Measurements from ENCODE around the gene KDM4C.

KDM4C gene

GRCh38 chr9:6909181-6909580 lies 151.4 kb downstream of the KDM4C start:
- no peak for DNase-seq

DNA sequence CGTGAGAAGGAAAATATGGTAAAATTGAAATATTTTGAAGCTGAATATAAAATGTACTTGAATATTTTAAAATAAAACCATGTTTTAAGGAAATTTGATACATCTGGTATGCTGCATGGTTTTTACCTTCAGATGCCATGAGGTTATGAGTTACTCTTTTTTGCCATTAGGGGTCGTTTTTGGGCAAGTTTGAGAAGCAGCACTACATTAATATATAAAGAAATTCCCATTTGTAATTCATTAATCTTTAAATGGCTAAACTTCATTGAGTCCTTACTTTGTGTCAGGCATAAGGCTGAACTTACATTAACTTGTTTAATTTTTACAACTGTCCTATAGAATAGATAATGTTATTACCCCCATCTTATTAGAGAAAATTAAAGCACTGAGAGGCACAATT lies 152.3 kb downstream of the KDM4C start:
- DNase-seq = no peak

- DNase-seq = no peak
Measured at GRCh38 chr9:6910497-6910896, 152.7 kb downstream of the KDM4C start.

- DNase-seq = no peak
Measured at GRCh38 chr9:6911901-6912638, 154.3 kb downstream of the KDM4C start.

DNA sequence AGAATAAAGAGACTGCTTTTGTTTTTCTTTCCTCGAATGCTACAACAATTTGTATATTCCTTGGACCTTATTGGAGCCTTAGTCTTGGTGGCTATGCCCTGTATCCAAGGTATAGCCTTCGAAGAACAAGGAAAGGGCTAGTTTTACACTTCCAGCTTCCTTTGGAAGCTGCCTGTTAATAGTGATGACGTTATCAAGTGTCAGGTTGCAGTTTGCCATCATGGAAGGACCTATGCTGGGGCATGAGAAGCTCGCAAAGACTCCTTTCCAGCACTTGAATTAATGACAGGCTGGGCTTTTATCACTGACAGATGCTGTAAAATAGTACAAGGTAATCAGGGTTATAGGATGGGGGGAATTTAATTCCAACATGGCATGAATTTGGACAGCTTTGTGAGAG lies 157.9 kb downstream of the KDM4C start:
- DNase-seq = no peak

GRCh38 chr9:6917162-6917561 lies 159.4 kb downstream of the KDM4C start:
- no peak for DNase-seq

GRCh38 chr9:6920041-6920440 lies 162.3 kb downstream of the KDM4C start:
- DNase-seq = no peak

GRCh38 chr9:6921315-6921714 lies 163.5 kb downstream of the KDM4C start:
- no peak for DNase-seq

DNA sequence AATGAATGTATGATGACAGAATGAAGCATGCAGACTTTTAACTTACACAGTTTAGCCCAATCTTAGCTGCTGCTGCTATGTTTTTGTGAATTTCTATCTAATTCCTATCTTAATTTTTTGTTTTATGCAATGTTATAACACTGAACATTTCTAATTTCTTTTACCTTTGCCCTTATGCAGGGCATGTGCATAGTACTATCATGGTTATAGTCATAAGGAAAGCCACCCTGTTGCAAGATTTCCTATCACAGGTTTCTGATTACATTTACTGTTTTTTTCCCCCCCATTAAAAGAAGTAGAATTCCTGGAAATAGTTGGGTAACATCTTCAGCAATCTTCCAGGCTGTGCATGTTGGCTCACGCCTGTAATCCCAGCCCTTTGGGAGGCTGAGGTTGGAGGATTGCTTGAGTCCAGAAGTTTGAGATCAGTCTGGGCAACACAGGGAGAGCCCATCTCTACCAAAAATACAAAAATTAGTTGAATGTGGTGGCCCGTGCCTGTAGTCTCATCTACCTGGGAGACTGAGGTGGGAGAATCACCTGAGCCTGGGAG lies 164.4 kb downstream of the KDM4C start:
- DNase-seq = no peak

- no peak for DNase-seq
Measured at GRCh38 chr9:6922680-6923079, 164.9 kb downstream of the KDM4C start.

DNA sequence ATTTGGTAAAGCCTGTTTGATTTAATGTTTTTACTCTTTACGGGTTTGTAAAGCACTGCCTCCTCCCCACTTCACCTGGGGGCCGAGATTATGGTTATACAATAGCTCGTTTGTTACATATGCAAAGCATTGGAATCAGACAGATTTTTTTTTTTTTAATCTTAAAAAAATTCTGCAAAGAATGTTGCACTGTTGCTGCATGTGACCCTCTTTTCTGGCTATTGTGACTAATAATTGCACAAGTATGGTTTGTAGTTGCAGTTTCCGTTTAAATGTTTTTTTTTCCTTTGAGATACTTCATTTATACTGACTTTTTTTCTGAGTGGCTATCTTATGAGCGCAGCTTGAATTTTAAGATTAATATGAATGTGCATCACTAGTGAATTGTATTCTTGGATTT lies 165.3 kb downstream of the KDM4C start:
- DNase-seq = no peak

- DNase-seq = no peak
Measured at GRCh38 chr9:6924149-6924548, 166.4 kb downstream of the KDM4C start.

- no peak for DNase-seq
Measured at GRCh38 chr9:6924988-6925563, 167.3 kb downstream of the KDM4C start.

DNA sequence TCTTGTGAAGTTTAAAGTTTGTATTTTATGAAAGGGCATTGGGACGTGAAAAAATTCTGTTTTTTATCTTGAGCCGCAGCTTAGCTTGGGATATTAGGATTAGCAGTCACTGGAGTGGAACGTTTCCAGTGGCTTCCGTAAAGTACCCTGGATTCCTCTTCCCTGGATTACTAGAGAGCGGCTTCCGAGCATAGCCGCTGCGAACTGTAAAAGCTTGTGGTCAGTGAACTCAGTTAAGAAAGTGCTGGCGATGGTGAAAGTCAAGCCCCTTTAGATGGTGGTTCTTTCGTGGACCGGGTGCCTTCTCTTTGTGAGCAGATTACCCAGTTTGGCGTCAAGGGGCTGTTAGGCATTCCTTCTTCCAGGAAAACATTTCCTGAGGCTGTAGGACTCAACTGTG lies 168.1 kb downstream of the KDM4C start:
- DNase-seq = no peak

DNA sequence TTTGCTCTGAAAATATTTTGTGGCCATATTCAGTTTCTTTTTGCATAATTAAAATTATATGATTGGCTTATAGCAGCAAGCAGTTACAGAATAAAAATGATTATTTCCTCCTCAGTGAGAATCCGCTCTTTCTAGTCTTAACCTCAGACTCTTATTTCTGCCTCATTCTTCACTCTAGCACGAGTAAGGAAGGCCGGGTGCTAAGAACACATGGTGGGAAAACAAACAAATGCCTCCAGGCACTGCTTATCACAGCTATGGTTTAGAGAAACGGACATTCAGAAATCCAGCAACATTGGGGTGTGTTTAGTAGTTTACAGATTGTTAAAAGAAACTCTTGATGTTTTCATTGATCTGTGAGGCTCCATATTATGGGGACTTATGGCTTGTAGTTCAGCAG lies 168.7 kb downstream of the KDM4C start:
- DNase-seq = no peak

- DNase-seq = no peak
Measured at GRCh38 chr9:6927838-6928237, 170.1 kb downstream of the KDM4C start.

DNA sequence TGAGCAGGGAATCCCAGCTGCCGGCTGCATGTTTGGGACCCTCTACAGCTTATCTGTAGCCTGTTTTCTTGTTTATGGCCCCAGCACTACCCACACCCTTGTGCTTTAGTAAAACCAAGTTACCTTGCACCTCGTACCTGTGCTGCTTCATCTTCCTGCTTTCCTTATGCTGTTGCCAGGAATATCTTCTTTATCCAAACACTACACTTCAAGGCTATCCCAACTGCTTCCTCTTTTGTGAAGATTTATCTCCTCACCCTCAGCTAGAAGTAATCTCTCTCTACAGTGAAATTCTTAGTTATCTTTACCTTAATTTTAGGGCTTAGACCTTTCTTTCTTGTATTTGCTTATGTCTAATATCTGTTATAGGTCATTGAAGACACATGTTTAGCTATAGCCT lies 171.1 kb downstream of the KDM4C start:
- no peak for DNase-seq

DNA sequence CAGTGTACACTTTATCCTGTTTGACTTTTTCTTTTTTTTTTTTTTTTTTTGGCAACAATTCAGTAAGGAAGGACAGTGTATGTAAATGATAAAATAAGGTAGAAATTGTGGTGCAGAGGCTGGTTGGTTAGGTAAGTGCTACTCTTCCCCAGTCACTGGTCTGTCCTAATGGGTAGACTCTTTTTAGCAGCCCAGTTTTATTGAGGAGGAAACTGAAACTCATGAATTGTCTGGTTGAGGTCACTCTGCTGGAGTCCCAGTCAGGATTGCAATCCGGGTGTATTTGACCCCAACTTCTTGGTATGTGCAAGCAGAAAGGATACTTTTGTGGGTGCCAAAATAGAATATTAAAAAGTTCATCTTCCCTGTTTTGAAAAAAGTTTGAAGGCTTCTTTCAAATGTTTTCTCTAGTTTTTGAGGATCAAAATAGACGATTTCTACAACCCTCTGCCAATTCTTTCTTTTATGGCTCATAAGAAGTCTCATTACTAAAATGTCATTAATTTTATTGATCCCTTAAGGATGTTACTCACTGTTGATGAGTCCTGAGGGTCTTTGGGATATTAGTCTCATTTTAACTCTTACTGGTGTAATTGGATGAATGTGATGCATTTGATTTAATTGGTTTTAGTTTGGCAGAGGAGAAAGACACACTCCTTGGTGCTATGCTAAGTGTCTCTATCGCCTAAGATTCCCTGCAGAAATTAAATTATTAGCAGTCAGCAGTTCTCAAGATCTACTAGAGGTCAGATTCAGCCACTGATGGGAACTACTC lies 171.9 kb downstream of the KDM4C start:
- no peak for DNase-seq

DNA sequence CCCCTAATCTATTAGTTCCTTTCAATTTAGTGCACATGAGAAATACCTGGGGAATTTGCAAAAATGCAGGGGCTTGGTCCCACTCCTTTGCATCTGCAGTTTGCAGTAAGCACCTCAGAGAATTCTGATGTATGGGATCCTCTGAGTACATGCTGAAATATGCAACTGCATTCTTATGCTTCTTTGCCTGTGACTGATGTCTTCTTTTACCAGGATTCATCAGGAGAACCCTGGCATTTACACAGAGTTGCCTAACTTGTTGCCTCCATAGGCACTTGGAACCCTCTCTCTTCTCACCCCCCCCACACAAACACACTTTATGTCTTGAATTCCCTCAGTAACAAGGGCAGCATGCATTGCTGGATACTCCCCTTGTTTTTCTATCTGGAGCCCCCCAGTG lies 173.1 kb downstream of the KDM4C start:
- DNase-seq = no peak

- no peak for DNase-seq
Measured at GRCh38 chr9:6931913-6932312, 174.1 kb downstream of the KDM4C start.

GRCh38 chr9:6936103-6936502 lies 178.3 kb downstream of the KDM4C start:
- DNase-seq = no peak

DNA sequence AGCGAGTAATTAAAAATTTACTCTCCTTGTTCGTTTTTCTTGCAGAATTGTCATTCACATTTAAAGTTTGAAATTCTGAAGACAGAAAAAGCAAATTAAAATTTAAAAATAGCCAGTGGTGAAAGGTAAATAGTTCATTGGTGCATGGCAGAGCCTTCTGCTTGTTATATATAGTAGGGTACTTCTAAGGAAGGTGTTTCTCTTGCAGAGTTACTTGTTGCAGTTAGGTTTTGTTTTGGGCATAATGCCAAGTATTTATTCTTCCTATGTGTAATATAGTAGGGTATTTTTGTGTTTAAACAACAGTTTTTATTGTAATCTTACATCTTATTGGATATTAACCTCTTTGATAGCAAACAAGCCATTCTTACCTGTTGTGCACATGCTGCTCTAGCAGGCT lies 179.4 kb downstream of the KDM4C start:
- DNase-seq = no peak

GRCh38 chr9:6938447-6938846 lies 180.7 kb downstream of the KDM4C start:
- DNase-seq = no peak

DNA sequence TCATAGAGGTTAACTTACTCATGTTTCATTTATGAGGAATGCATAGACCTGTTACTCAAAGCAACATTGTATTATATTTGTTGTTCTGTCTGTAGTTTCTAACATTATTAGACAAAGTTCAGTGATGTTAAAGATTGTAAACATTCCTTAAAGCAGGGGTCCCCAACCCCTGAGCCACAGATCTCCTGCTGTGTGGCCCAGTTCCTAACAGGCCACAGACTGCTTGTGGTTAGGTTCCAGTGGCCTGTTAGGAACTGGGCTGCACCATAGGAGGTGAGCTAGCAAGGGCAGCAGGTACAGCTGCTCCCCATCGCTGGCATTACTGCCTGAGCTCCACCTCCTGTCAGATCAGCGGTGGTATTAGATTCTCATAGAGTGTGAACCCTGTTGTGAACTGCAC lies 181.1 kb downstream of the KDM4C start:
- DNase-seq = no peak

Data from NCI-H2107 (cell line).